Caco-2 (cell line): ENCODE measurements around the gene PPP1R37. TPM values are rescaled to one million over a fixed set of nuclear protein-coding genes. Genes with fewer than 3 reads are reported as not detected.

Experiments used
- BruUV-seq: library from RNA; stranded (reverse); fragments of 400-500 nt; replicated peaks from 2 replicates; lab custom pipeline; 2021; lab: Mats Ljungman, UMichigan
- CTCF ChIA-PET: fragments of 300-600 bp; sonication (Branson Sonifier 250); formaldehyde crosslinking; loops from one replicate; lab custom pipeline; 2022; ENCODE audit warnings: antibody characterized with exemption; lab: Charles Lee
- POLR2A ChIA-PET: fragments of 300-600 bp; sonication (Branson Sonifier 250); formaldehyde crosslinking; loops from one replicate; lab custom pipeline; 2022; ENCODE audit warnings: antibody characterized with exemption; lab: Charles Lee
- DNase-seq, 2 experiments: peaks; one replicate each; pipeline versions ENCODE4 v3.0.0 to v3.0.0-alpha.2; 2020 to 2022
- H3K27me3 ChIP-seq: replicated peaks from 2 replicates; pipeline ENCODE4 v1.6.0; 2011; ENCODE audit warnings: low read length; ENCODE audit not compliant: control insufficient read depth, insufficient read depth
- H3K36me3 ChIP-seq: 2 replicates; pipeline ENCODE4 v1.5.1; 2011; ENCODE audit warnings: low read length; ENCODE audit not compliant: control insufficient read depth, insufficient read depth
- H3K4me1 ChIP-seq: fragments of 250-450 bp; sonication (Bioruptor Pico); 2 replicates; pipeline ENCODE4 v1.5.1; 2020; ENCODE audit warnings: mild to moderate bottlenecking
- H3K4me3 ChIP-seq: 2 replicates; pipeline ENCODE4 v1.5.1; 2011; ENCODE audit warnings: low read depth, mild to moderate bottlenecking, control low read depth, low read length
- H3K9me3 ChIP-seq: fragments of 250-450 bp; sonication (Bioruptor Pico); 2 replicates; pipeline ENCODE4 v1.5.1; 2020; ENCODE audit warnings: mild to moderate bottlenecking, moderate library complexity
- H3K27ac Mint-ChIP-seq: one replicate; pipeline ENCODE4 v1.8.0; 2022; ENCODE audit warnings: mixed read lengths; ENCODE audit not compliant: unreplicated experiment
- H3K27me3 Mint-ChIP-seq: one replicate; pipeline ENCODE4 v1.8.0; 2022; ENCODE audit warnings: mixed read lengths; ENCODE audit not compliant: insufficient read depth, unreplicated experiment
- H3K36me3 Mint-ChIP-seq: one replicate; pipeline ENCODE4 v1.8.0; 2022; ENCODE audit warnings: mild to moderate bottlenecking, mixed read lengths; ENCODE audit not compliant: insufficient read depth, unreplicated experiment
- H3K4me1 Mint-ChIP-seq: one replicate; pipeline ENCODE4 v1.8.0; 2022; ENCODE audit warnings: low read depth, mixed read lengths; ENCODE audit not compliant: unreplicated experiment
- H3K4me3 Mint-ChIP-seq: one replicate; pipeline ENCODE4 v1.8.0; 2022; ENCODE audit warnings: mild to moderate bottlenecking, moderate library complexity, mixed read lengths; ENCODE audit not compliant: unreplicated experiment
- H3K9me3 Mint-ChIP-seq: one replicate; pipeline ENCODE4 v1.8.0; 2022; ENCODE audit warnings: mixed read lengths; ENCODE audit not compliant: unreplicated experiment
- intact Hi-C: fragments of 100-400 bp; cut with micrococcal nuclease; formaldehyde crosslinking; loops from one replicate; pipeline ENCODE4 v1.10.0; 2022; ENCODE audit not compliant: unreplicated experiment
- total RNA-seq: library from RNA; stranded (reverse); gene quantifications from 2 replicates; pipeline ENCODE4 v1.2.3, GENCODE V29; 2022
- TF ChIP-seq, protein P1 (sequence below), 2 experiments: fragments of 200-600 bp in 1 of 2; IDR thresholded peaks; 1 replicate in 1 of 2; 2 replicates in 1 of 2; pipeline versions ENCODE4 v1.5.1 to v1.8.0; 2011 to 2022; ENCODE audit warnings: antibody characterized with exemption in 1 of 2, control low read depth in 1 of 2, inconsistent platforms in 1 of 2, low read depth in 1 of 2, low read length in 1 of 2, mild to moderate bottlenecking in 1 of 2, moderate library complexity in 1 of 2; ENCODE audit not compliant: insufficient read depth in 1 of 2, severe bottlenecking in 1 of 2, unreplicated experiment in 1 of 2

PPP1R37 gene
- total RNA-seq, 1 experiment from 2014 or later = 42.1 TPM

- CTCF ChIA-PET = no interaction called here
- no peaks in the 10 kb centered on the region for H3K27me3 Mint-ChIP-seq
- intact Hi-C loops = no loop called here
- Histone ChIP-seq H3K36me3 (no peaks in the 10 kb centered on the region), H3K9me3 (no peaks in the 10 kb centered on the region), H3K4me3 (no peak overlapping the region), H3K27me3 (no peaks in the 10 kb centered on the region), H3K4me1 (no peaks in the 10 kb centered on the region)
- H3K36me3 Mint-ChIP-seq = no peaks in the 10 kb centered on the region
- DNase-seq = no peak
- POLR2A ChIA-PET = no interaction called here
- H3K27ac Mint-ChIP-seq = no peak overlapping the region
- H3K4me1 Mint-ChIP-seq = peaks cover 6% of the 10 kb centered on the region
- H3K9me3 Mint-ChIP-seq = no peaks in the 10 kb centered on the region
- H3K4me3 Mint-ChIP-seq = no peak overlapping the region
- BruUV-seq = no TSS peak
- TF ChIP-seq, protein P1, sequence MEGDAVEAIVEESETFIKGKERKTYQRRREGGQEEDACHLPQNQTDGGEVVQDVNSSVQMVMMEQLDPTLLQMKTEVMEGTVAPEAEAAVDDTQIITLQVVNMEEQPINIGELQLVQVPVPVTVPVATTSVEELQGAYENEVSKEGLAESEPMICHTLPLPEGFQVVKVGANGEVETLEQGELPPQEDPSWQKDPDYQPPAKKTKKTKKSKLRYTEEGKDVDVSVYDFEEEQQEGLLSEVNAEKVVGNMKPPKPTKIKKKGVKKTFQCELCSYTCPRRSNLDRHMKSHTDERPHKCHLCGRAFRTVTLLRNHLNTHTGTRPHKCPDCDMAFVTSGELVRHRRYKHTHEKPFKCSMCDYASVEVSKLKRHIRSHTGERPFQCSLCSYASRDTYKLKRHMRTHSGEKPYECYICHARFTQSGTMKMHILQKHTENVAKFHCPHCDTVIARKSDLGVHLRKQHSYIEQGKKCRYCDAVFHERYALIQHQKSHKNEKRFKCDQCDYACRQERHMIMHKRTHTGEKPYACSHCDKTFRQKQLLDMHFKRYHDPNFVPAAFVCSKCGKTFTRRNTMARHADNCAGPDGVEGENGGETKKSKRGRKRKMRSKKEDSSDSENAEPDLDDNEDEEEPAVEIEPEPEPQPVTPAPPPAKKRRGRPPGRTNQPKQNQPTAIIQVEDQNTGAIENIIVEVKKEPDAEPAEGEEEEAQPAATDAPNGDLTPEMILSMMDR (IDR thresholded peaks at IDR 0.05; ENCODE audit: insufficient read depth in 1 of 2, low read depth in 1 of 2, low read length in 1 of 2, severe bottlenecking in 1 of 2, unreplicated experiment in 1 of 2) = no peak
These were observed 97.0 kb downstream of the PPP1R37 start for GRCh38 chr19:45189971-45190370.

DNA sequence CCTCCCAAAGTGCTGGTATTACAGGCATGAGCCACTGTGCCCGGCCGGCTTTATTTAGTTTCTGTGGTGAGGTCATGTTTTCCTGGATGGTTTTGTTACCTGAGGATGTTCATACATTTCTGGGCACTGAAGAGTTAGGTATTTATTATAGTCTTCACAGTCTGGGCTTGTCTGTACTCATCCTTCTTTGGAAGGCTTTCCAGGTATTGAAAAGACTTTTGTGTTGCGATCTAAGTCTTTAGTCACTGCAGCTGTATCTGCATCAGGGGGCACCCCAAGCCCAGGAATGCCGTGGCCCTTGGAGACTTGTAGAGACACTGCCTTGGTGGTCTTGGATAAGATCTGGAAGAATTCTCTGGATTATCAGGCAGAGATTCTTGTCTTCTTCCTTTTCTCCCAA is 98.4 kb downstream of the PPP1R37 start:
- Histone ChIP-seq H3K4me3 (no peak overlapping the region), H3K36me3 (no peaks in the 10 kb centered on the region), H3K4me1 (no peaks in the 10 kb centered on the region), H3K27me3 (no peaks in the 10 kb centered on the region), H3K9me3 (no peaks in the 10 kb centered on the region)
- Mint-ChIP-seq H3K9me3 (no peaks in the 10 kb centered on the region), H3K27ac (no peak overlapping the region), H3K4me3 (no peak overlapping the region), H3K27me3 (no peaks in the 10 kb centered on the region), H3K36me3 (no peaks in the 10 kb centered on the region), H3K4me1 (no peaks in the 10 kb centered on the region)
- DNase-seq = no peak
- ChIA-PET POLR2A (no interaction called here), CTCF (no interaction called here)
- TF ChIP-seq, protein P1 (IDR thresholded peaks at IDR 0.05; ENCODE audit: insufficient read depth in 1 of 2, low read depth in 1 of 2, low read length in 1 of 2, severe bottlenecking in 1 of 2, unreplicated experiment in 1 of 2) = no peak
- no TSS peak for BruUV-seq
- intact Hi-C loops = no loop called here

- no peaks in the 10 kb centered on the region for H3K4me1 ChIP-seq
- DNase-seq = no peak
- Mint-ChIP-seq H3K27me3 (peaks cover 8% of the 10 kb centered on the region), H3K4me1 (no peaks in the 10 kb centered on the region), H3K9me3 (no peaks in the 10 kb centered on the region), H3K27ac (no peak overlapping the region), H3K4me3 (no peak overlapping the region), H3K36me3 (peaks cover 5% of the 10 kb centered on the region)
- TF ChIP-seq, protein P1 (IDR thresholded peaks at IDR 0.05; ENCODE audit: insufficient read depth in 1 of 2, low read depth in 1 of 2, low read length in 1 of 2, severe bottlenecking in 1 of 2, unreplicated experiment in 1 of 2) = no peak
- no peaks in the 10 kb centered on the region for H3K27me3 ChIP-seq
- POLR2A ChIA-PET = no interaction called here
- H3K4me3 ChIP-seq = no peak overlapping the region
- BruUV-seq = no TSS peak
- CTCF ChIA-PET = no interaction called here
- no peaks in the 10 kb centered on the region for H3K36me3 ChIP-seq
- intact Hi-C loops = no loop called here
- no peaks in the 10 kb centered on the region for H3K9me3 ChIP-seq
These were observed 102.8 kb downstream of the PPP1R37 start for GRCh38 chr19:45195764-45196163.

Other genes with a start within 250 kb of the PPP1R37 start
- gene NECTIN2, start 246.9 kb upstream of the PPP1R37 start, total RNA-seq = 257 and 258 TPM in 2 replicates
- 205 and 227 TPM in 2 replicates for gene TOMM40, start 201.9 kb upstream of the PPP1R37 start, total RNA-seq
- gene APOE, start 187.4 kb upstream of the PPP1R37 start, total RNA-seq = 1,346 and 1,404 TPM in 2 replicates
- 246 and 250 TPM in 2 replicates for gene APOC1, start 178.6 kb upstream of the PPP1R37 start, total RNA-seq
- not detected in 2 replicates for gene APOC4, start 150.9 kb upstream of the PPP1R37 start, total RNA-seq
- gene APOC2, start 147.1 kb upstream of the PPP1R37 start, total RNA-seq = not detected in 2 replicates
- 144 and 159 TPM in 2 replicates for gene CLPTM1, start 137.8 kb upstream of the PPP1R37 start, total RNA-seq
- gene RELB, start 91.7 kb upstream of the PPP1R37 start, total RNA-seq = 6.3 and 10.2 TPM in 2 replicates
- 104 and 111 TPM in 2 replicates for gene CLASRP, start 54.1 kb upstream of the PPP1R37 start, total RNA-seq
- 8.4 and 9.4 TPM in 2 replicates for gene ZNF296, start 16.7 kb upstream of the PPP1R37 start, total RNA-seq
- gene GEMIN7, start 13.9 kb upstream of the PPP1R37 start, total RNA-seq = 45.8 and 49.3 TPM in 2 replicates
- 2.4 and 2.9 TPM in 2 replicates for gene NKPD1, start 67.8 kb downstream of the PPP1R37 start, total RNA-seq
- 50.5 and 53.2 TPM in 2 replicates for gene TRAPPC6A, start 85.1 kb downstream of the PPP1R37 start, total RNA-seq
- gene BLOC1S3, start 85.6 kb downstream of the PPP1R37 start, total RNA-seq = 20.1 and 20.4 TPM in 2 replicates
- not detected in 2 replicates for gene EXOC3L2, start 152.2 kb downstream of the PPP1R37 start, total RNA-seq
- gene MARK4, start 158.1 kb downstream of the PPP1R37 start, total RNA-seq = 30.3 and 33.4 TPM in 2 replicates
- not detected in 2 replicates for gene CKM, start 229.7 kb downstream of the PPP1R37 start, total RNA-seq
- 7.1 and 10.2 TPM in 2 replicates for gene KLC3, start 247.6 kb downstream of the PPP1R37 start, total RNA-seq